HCT116 (cell line): ENCODE data around the gene SEC62. TPM values are rescaled to one million over a fixed set of nuclear protein-coding genes. Genes with fewer than 3 reads are reported as not detected.

Source experiments
- ATAC-seq: fragments of 200-7000 bp; cut with Tn5 transposase; 2 replicates; pipeline ENCODE4 v1.9.1; 2020; ENCODE audit warnings: mild to moderate bottlenecking, moderate library complexity
- BruUV-seq: library from RNA; stranded (reverse); fragments of 400-500 nt; replicated peaks from 2 replicates; lab custom pipeline; 2021; lab: Mats Ljungman, UMichigan
- CTCF ChIA-PET: fragments of 300-600 bp; sonication (Branson Sonifier 250); formaldehyde crosslinking; loops from one replicate; lab custom pipeline; 2021; ENCODE audit warnings: antibody characterized with exemption; lab: Charles Lee
- POLR2A ChIA-PET: fragments of 300-600, 350-600 bp; sonication (Branson Sonifier 250); formaldehyde crosslinking; loops from one replicate; lab custom pipeline; 2021; ENCODE audit warnings: antibody characterized with exemption; lab: Charles Lee
- RAD21 ChIA-PET, 2 experiments: fragments of 300-600 bp; sonication (Branson Sonifier 250); formaldehyde crosslinking; loops; one replicate each; lab custom pipeline; 2023; ENCODE audit warnings: low total read pairs in 2 of 2; ENCODE audit not compliant: uncharacterized antibody in 2 of 2, unreplicated experiment in 2 of 2, low non-redundant PET in 1 of 2; lab: Charles Lee
- DNase-seq: peaks from one replicate; pipeline ENCODE4 v3.0.0-alpha.2; 2010; ENCODE audit warnings: low read depth, low spot score
- H2AFZ ChIP-seq: fragments of 200-600 bp; shearing (Covaris generic), sonication (generic); 2 replicates; pipeline ENCODE4 v1.6.1; 2017; ENCODE audit warnings: low read depth, mixed run types, mixed read lengths, antibody characterized with exemption, low read length; ENCODE audit not compliant: poor library complexity, severe bottlenecking
- H3K27ac ChIP-seq: 2 replicates; pipeline ENCODE4 v1.5.1; 2012; ENCODE audit warnings: low read depth, low read length
- H3K27me3 ChIP-seq: fragments of 200-600 bp; sonication (generic); 2 replicates; pipeline ENCODE4 v1.6.1; 2016; ENCODE audit warnings: mixed run types, low read length, mixed read lengths; ENCODE audit not compliant: insufficient read depth
- H3K36me3 ChIP-seq, 2 experiments: fragments of 200-500 bp in 1 of 2; fragments of 200-600 bp in 1 of 2; sonication (Bioruptor generic) in 1 of 2; sonication (generic) in 1 of 2; 2 replicates each; pipeline versions ENCODE4 v1.5.1 to v1.6.1; 2014 to 2016; ENCODE audit warnings: low read length in 2 of 2, inconsistent platforms in 1 of 2, mixed read lengths in 1 of 2, mixed run types in 1 of 2; ENCODE audit not compliant: insufficient read depth in 2 of 2, control insufficient read depth in 1 of 2
- H3K4me1 ChIP-seq, 2 experiments: fragments of 200-600 bp in 1 of 2; sonication (generic) in 1 of 2; 2 replicates each; pipeline versions ENCODE4 v1.5.1 to v1.6.1; 2012 to 2017; ENCODE audit warnings: low read length in 2 of 2, inconsistent platforms in 1 of 2, mild to moderate bottlenecking in 1 of 2, mixed read lengths in 1 of 2, mixed run types in 1 of 2, moderate library complexity in 1 of 2; ENCODE audit not compliant: insufficient read depth in 2 of 2, control insufficient read depth in 1 of 2
- H3K4me2 ChIP-seq: fragments of 200-600 bp; sonication (generic); 2 replicates; pipeline ENCODE4 v1.6.1; 2017; ENCODE audit warnings: mixed run types, low read length, mixed read lengths
- H3K4me3 ChIP-seq, 2 experiments: fragments of 200-600 bp in 1 of 2; sonication (generic) in 1 of 2; replicated peaks in 1 of 2; 2 replicates each; pipeline ENCODE4 v1.5.1; 2011 to 2016; ENCODE audit warnings: low read length in 2 of 2, control low read depth in 1 of 2, low read depth in 1 of 2, mild to moderate bottlenecking in 1 of 2, mixed read lengths in 1 of 2, mixed run types in 1 of 2
- H3K79me2 ChIP-seq: fragments of 200-600 bp; sonication (generic); 2 replicates; pipeline ENCODE4 v1.6.1; 2017; ENCODE audit warnings: mild to moderate bottlenecking, mixed run types, low read length, moderate library complexity, mixed read lengths; ENCODE audit not compliant: insufficient read depth
- H3K9ac ChIP-seq: fragments of 200-600 bp; sonication (generic); 2 replicates; pipeline ENCODE4 v1.6.1; 2016; ENCODE audit warnings: low read length, mixed read lengths
- H3K9me2 ChIP-seq: fragments of 200-600 bp; sonication (generic), shearing (Covaris generic); 2 replicates; pipeline ENCODE4 v1.6.1; 2017; ENCODE audit warnings: mixed run types, mild to moderate bottlenecking, moderate library complexity; ENCODE audit not compliant: insufficient read depth
- H3K9me3 ChIP-seq, 2 experiments: fragments of 200-500 bp in 1 of 2; fragments of 200-600 bp in 1 of 2; sonication (Bioruptor generic) in 1 of 2; sonication (generic) in 1 of 2; 2 replicates each; pipeline ENCODE4 v1.6.1; 2014 to 2017; ENCODE audit warnings: low read length in 2 of 2, mixed read lengths in 2 of 2, inconsistent platforms in 1 of 2, low read depth in 1 of 2, mild to moderate bottlenecking in 1 of 2, mixed run types in 1 of 2, moderate library complexity in 1 of 2; ENCODE audit not compliant: control insufficient read depth in 1 of 2, insufficient read depth in 1 of 2
- H4K20me1 ChIP-seq: fragments of 200-600 bp; sonication (generic), shearing (Covaris generic); 2 replicates; pipeline ENCODE4 v1.6.1; 2017; ENCODE audit warnings: mixed run types, mild to moderate bottlenecking, moderate library complexity; ENCODE audit not compliant: insufficient read depth
- ATF3 ChIP-seq: IDR thresholded peaks from 2 replicates; pipeline ENCODE4 v1.6.1; 2012
- CBX3 ChIP-seq: IDR thresholded peaks from 2 replicates; pipeline ENCODE4 v1.6.1; 2012; ENCODE audit warnings: low read depth
- CEBPB ChIP-seq: IDR thresholded peaks from 2 replicates; pipeline ENCODE4 v1.6.1; 2012; ENCODE audit warnings: low read depth
- EGR1 ChIP-seq: IDR thresholded peaks from 2 replicates; pipeline ENCODE4 v1.6.1; 2012; ENCODE audit warnings: low read depth
- ELF1 ChIP-seq: IDR thresholded peaks from 2 replicates; pipeline ENCODE4 v1.6.1; 2012; ENCODE audit warnings: low read depth, borderline replicate concordance
- EZH2 ChIP-seq: fragments of 200-600 bp; sonication (generic); IDR thresholded peaks from 2 replicates; pipeline ENCODE4 v1.6.1; 2017; ENCODE audit warnings: antibody characterized with exemption, mixed run types
- EZH2phosphoT487 ChIP-seq: fragments of 200-600 bp; IDR thresholded peaks from 2 replicates; pipeline ENCODE4 v1.6.1; 2018; ENCODE audit warnings: antibody characterized with exemption, borderline replicate concordance
- POLR2A ChIP-seq: IDR thresholded peaks from 2 replicates; pipeline ENCODE4 v1.7.0; 2011; ENCODE audit warnings: borderline replicate concordance; ENCODE audit not compliant: insufficient read depth, insufficient read length; ENCODE audit errors: extremely low read depth
- POLR2AphosphoS5 ChIP-seq: IDR thresholded peaks from 2 replicates; pipeline ENCODE4 v1.6.1; 2011; ENCODE audit warnings: mild to moderate bottlenecking, low read depth, low read length, moderate library complexity
- RAD21 ChIP-seq: IDR thresholded peaks from 2 replicates; pipeline ENCODE4 v1.6.1; 2012; ENCODE audit warnings: low read depth, mild to moderate bottlenecking
- SP1 ChIP-seq: IDR thresholded peaks from 2 replicates; pipeline ENCODE4 v1.6.1; 2012; ENCODE audit warnings: low read depth
- SRF ChIP-seq: IDR thresholded peaks from 2 replicates; pipeline ENCODE4 v1.6.1; 2012; ENCODE audit warnings: low read depth
- ZBTB33 ChIP-seq: IDR thresholded peaks from 2 replicates; pipeline ENCODE4 v1.6.1; 2011; ENCODE audit warnings: mild to moderate bottlenecking, low read length, moderate library complexity; ENCODE audit not compliant: insufficient replicate concordance; ENCODE audit errors: extremely low read depth
- ZFX ChIP-seq: fragments of 450-650 bp; IDR thresholded peaks from 2 replicates; pipeline ENCODE4 v1.6.1; 2017
- ZNF274 ChIP-seq: fragments of 200-500 bp; sonication (Bioruptor generic); IDR thresholded peaks from 2 replicates; pipeline ENCODE4 v1.6.1; 2014; ENCODE audit warnings: mild to moderate bottlenecking, low read depth, low read length, inconsistent platforms
- intact Hi-C: fragments of 100-400 bp; cut with micrococcal nuclease; formaldehyde crosslinking; loops from 2 replicates; pipeline ENCODE4 v1.10.0; 2022
- total RNA-seq: library from RNA; stranded (reverse); gene quantifications from one replicate; pipeline ENCODE4 v1.2.1, GENCODE V29; 2021; ENCODE audit not compliant: unreplicated experiment
- TF ChIP-seq, protein P1 (sequence below): IDR thresholded peaks from 2 replicates; pipeline ENCODE4 v1.6.1; 2012
- TF ChIP-seq, protein P2 (sequence below): IDR thresholded peaks from 2 replicates; pipeline ENCODE4 v1.6.1; 2012; ENCODE audit warnings: low read depth

Gene SEC62
- total RNA-seq, 1 experiment from 2014 or later: 55.4 TPM

GRCh38 chr3:170000051-170000450 is 33.4 kb downstream of the SEC62 start:
- H3K4me1 ChIP-seq: no peaks in the 10 kb centered on the region
- ATAC-seq: no peak
- no peaks in the 10 kb centered on the region for H3K9me3 ChIP-seq
- H3K4me2 ChIP-seq: no peak overlapping the region
- no TSS peak for BruUV-seq
- H3K36me3 ChIP-seq: peaks cover 0 to 4% of the 10 kb centered on the region in 2 experiments; a peak in 1 of 4 replicates
- no peaks in the 10 kb centered on the region for H3K9me2 ChIP-seq
- no peaks in the 10 kb centered on the region for H3K79me2 ChIP-seq
- intact Hi-C loops: no loop called here
- no peak overlapping the region for H2AFZ ChIP-seq
- TF ChIP-seq ZNF274 (no peak), CBX3 (no peak), ATF3 (no peak), SP1 (no peak), ELF1 (no peak), CEBPB (no peak), POLR2A (no peak), EZH2phosphoT487 (no peak), POLR2AphosphoS5 (no peak), SRF (no peak), EGR1 (no peak), ZBTB33 (no peak), EZH2 (no peak), ZFX (no peak), RAD21 (no peak)
- TF ChIP-seq, protein P1, sequence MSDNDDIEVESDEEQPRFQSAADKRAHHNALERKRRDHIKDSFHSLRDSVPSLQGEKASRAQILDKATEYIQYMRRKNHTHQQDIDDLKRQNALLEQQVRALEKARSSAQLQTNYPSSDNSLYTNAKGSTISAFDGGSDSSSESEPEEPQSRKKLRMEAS: no peak
- TF ChIP-seq, protein P2, sequence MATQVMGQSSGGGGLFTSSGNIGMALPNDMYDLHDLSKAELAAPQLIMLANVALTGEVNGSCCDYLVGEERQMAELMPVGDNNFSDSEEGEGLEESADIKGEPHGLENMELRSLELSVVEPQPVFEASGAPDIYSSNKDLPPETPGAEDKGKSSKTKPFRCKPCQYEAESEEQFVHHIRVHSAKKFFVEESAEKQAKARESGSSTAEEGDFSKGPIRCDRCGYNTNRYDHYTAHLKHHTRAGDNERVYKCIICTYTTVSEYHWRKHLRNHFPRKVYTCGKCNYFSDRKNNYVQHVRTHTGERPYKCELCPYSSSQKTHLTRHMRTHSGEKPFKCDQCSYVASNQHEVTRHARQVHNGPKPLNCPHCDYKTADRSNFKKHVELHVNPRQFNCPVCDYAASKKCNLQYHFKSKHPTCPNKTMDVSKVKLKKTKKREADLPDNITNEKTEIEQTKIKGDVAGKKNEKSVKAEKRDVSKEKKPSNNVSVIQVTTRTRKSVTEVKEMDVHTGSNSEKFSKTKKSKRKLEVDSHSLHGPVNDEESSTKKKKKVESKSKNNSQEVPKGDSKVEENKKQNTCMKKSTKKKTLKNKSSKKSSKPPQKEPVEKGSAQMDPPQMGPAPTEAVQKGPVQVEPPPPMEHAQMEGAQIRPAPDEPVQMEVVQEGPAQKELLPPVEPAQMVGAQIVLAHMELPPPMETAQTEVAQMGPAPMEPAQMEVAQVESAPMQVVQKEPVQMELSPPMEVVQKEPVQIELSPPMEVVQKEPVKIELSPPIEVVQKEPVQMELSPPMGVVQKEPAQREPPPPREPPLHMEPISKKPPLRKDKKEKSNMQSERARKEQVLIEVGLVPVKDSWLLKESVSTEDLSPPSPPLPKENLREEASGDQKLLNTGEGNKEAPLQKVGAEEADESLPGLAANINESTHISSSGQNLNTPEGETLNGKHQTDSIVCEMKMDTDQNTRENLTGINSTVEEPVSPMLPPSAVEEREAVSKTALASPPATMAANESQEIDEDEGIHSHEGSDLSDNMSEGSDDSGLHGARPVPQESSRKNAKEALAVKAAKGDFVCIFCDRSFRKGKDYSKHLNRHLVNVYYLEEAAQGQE: no peak
- H4K20me1 ChIP-seq: no peaks in the 10 kb centered on the region
- no peak overlapping the region for H3K9ac ChIP-seq
- H3K27me3 ChIP-seq: no peaks in the 10 kb centered on the region
- CTCF ChIA-PET: no interaction called here
- POLR2A ChIA-PET: no interaction called here
- RAD21 ChIA-PET: no interaction called here
- no peak overlapping the region for H3K27ac ChIP-seq
- DNase-seq: no peak
- no peak overlapping the region for H3K4me3 ChIP-seq
